Ishikawa (cell line): ENCODE measurements around the gene NCL.

Source experiments
- CEBPB ChIP-seq: IDR thresholded peaks from 2 replicates; pipeline ENCODE4 v1.6.1; 2012
- EP300 ChIP-seq: IDR thresholded peaks from 2 replicates; pipeline ENCODE4 v1.6.1; 2012; ENCODE audit warnings: borderline replicate concordance
- FOXM1 ChIP-seq: IDR thresholded peaks from 2 replicates; pipeline ENCODE4 v1.6.1; 2012; ENCODE audit warnings: low read depth, borderline replicate concordance
- NFIC ChIP-seq: IDR thresholded peaks from 2 replicates; pipeline ENCODE4 v1.6.1; 2012
- RAD21 ChIP-seq: IDR thresholded peaks from 2 replicates; pipeline ENCODE4 v1.6.1; 2012; ENCODE audit warnings: low read depth
- TAF1 ChIP-seq: IDR thresholded peaks from 2 replicates; pipeline ENCODE4 v1.6.1; 2012; ENCODE audit warnings: low read depth, mild to moderate bottlenecking
- TCF12 ChIP-seq: IDR thresholded peaks from 2 replicates; pipeline ENCODE4 v1.6.1; 2012; ENCODE audit warnings: low read depth
- TEAD4 ChIP-seq: IDR thresholded peaks from 2 replicates; pipeline ENCODE4 v1.6.1; 2012
- YY1 ChIP-seq: IDR thresholded peaks from 2 replicates; pipeline ENCODE4 v1.6.1; 2012; ENCODE audit warnings: low read depth
- ZBTB7A ChIP-seq: IDR thresholded peaks from 2 replicates; pipeline ENCODE4 v1.6.1; 2012; ENCODE audit warnings: low read depth
- TF ChIP-seq, protein P1 (sequence below): IDR thresholded peaks from 2 replicates; pipeline ENCODE4 v1.6.1; 2012; ENCODE audit warnings: low read depth, mild to moderate bottlenecking
- TF ChIP-seq, protein P2 (sequence below): IDR thresholded peaks from 2 replicates; pipeline ENCODE4 v1.6.1; 2012
- TF ChIP-seq, protein P3 (sequence below): IDR thresholded peaks from 2 replicates; pipeline ENCODE4 v1.6.1; 2012

DNA sequence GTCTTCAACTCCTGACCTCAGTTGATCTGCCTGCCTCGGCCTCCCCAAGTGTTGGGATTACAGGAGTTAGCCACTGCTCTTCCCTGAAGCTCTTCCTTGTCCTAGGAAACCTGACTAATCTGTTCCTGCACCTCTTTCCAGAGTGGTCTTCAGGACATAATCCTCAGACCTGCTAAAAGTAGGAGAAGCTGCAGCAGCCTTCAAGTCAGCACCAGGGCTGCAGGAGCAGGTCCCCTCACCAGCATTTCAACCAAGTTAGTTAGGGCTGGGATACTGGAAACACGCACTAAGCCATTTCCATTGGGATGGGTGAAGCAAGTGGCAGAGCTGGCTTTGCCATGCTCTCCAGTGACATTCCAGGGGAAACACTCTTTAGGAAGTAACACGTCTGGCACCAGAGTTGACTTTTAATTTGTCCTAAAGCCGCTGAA, 9.9 kb downstream of the NCL start:
- no peak for TF ChIP-seq EP300
- no peak for TF ChIP-seq RAD21
- no peak for TF ChIP-seq TAF1
- no peak for TF ChIP-seq TEAD4
- TF ChIP-seq, protein P1, sequence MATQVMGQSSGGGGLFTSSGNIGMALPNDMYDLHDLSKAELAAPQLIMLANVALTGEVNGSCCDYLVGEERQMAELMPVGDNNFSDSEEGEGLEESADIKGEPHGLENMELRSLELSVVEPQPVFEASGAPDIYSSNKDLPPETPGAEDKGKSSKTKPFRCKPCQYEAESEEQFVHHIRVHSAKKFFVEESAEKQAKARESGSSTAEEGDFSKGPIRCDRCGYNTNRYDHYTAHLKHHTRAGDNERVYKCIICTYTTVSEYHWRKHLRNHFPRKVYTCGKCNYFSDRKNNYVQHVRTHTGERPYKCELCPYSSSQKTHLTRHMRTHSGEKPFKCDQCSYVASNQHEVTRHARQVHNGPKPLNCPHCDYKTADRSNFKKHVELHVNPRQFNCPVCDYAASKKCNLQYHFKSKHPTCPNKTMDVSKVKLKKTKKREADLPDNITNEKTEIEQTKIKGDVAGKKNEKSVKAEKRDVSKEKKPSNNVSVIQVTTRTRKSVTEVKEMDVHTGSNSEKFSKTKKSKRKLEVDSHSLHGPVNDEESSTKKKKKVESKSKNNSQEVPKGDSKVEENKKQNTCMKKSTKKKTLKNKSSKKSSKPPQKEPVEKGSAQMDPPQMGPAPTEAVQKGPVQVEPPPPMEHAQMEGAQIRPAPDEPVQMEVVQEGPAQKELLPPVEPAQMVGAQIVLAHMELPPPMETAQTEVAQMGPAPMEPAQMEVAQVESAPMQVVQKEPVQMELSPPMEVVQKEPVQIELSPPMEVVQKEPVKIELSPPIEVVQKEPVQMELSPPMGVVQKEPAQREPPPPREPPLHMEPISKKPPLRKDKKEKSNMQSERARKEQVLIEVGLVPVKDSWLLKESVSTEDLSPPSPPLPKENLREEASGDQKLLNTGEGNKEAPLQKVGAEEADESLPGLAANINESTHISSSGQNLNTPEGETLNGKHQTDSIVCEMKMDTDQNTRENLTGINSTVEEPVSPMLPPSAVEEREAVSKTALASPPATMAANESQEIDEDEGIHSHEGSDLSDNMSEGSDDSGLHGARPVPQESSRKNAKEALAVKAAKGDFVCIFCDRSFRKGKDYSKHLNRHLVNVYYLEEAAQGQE, result no peak
- TF ChIP-seq, protein P2, sequence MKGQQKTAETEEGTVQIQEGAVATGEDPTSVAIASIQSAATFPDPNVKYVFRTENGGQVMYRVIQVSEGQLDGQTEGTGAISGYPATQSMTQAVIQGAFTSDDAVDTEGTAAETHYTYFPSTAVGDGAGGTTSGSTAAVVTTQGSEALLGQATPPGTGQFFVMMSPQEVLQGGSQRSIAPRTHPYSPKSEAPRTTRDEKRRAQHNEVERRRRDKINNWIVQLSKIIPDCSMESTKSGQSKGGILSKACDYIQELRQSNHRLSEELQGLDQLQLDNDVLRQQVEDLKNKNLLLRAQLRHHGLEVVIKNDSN, result no peak
- TF ChIP-seq NFIC, result no peak
- TF ChIP-seq CEBPB, result no peak
- TF ChIP-seq YY1, result no peak
- TF ChIP-seq, protein P3, sequence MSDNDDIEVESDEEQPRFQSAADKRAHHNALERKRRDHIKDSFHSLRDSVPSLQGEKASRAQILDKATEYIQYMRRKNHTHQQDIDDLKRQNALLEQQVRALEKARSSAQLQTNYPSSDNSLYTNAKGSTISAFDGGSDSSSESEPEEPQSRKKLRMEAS, result no peak
- no peak for TF ChIP-seq ZBTB7A
- TF ChIP-seq TCF12, result no peak
- TF ChIP-seq FOXM1, result no peak
